ENCODE data around the gene TLCD3A.
A peak's percentile ranks its signal among the peaks of the same experiment; 100 is the strongest.

Gene TLCD3A

GRCh38 chr17:732067-732901 lies at the start of gene TLCD3A:
Gene TLCD3A, plus strand, starts transcription at chr17:732596. Its CDS starts 52 bp downstream, at chr17:732648.
- DNase-seq (ENCODE audit: low read depth), result no peak
- no peak for TF ChIP-seq CTCF (IDR thresholded peaks at IDR 0.05; ENCODE audit: low read depth, low read length, missing control alignments)
- in situ Hi-C loops (cut with HindIII; ENCODE audit: low sequenced_read_pairs), result no loop called here
- peak within 1 kb of the TSS; percentile 51 for H3K4me3 ChIP-seq (ENCODE audit: low read depth, low read length)

- H3K4me3 ChIP-seq (ENCODE audit: low read depth, low read length), result no peak overlapping the region
- no peak for TF ChIP-seq CTCF (IDR thresholded peaks at IDR 0.05; ENCODE audit: low read depth, low read length, missing control alignments)
- DNase-seq (ENCODE audit: low read depth), result no peak
- in situ Hi-C loops (cut with HindIII; ENCODE audit: low sequenced_read_pairs), result no loop called here
These were observed 49.4 kb upstream of the TLCD3A start for GRCh38 chr17:683040-683439.

GRCh38 chr17:683499-684254 lies 48.7 kb upstream of the TLCD3A start:
- in situ Hi-C loops (cut with HindIII; ENCODE audit: low sequenced_read_pairs), result no loop called here
- DNase-seq (ENCODE audit: low read depth), result no peak
- no peak overlapping the region for H3K4me3 ChIP-seq (ENCODE audit: low read depth, low read length)
- TF ChIP-seq CTCF (IDR thresholded peaks at IDR 0.05; ENCODE audit: low read depth, low read length, missing control alignments), result no peak

GRCh38 chr17:685006-685405 lies 47.4 kb upstream of the TLCD3A start:
- no peak overlapping the region for H3K4me3 ChIP-seq (ENCODE audit: low read depth, low read length)
- no peak for TF ChIP-seq CTCF (IDR thresholded peaks at IDR 0.05; ENCODE audit: low read depth, low read length, missing control alignments)
- no peak for DNase-seq (ENCODE audit: low read depth)
- in situ Hi-C loops (cut with HindIII; ENCODE audit: low sequenced_read_pairs), result no loop called here

- TF ChIP-seq CTCF (IDR thresholded peaks at IDR 0.05; ENCODE audit: low read depth, low read length, missing control alignments), result peak; percentile 54
- in situ Hi-C loops (cut with HindIII; ENCODE audit: low sequenced_read_pairs), result no loop called here
- no peak overlapping the region for H3K4me3 ChIP-seq (ENCODE audit: low read depth, low read length)
- DNase-seq (ENCODE audit: low read depth), result peak; percentile 35
These were observed 44.1 kb upstream of the TLCD3A start for GRCh38 chr17:688100-688989.
